ENCODE results near the gene CD244.
"Not testable (repeated sequence)": the region's sequence is repeated elsewhere in the genome, so short reads cannot be mapped to it uniquely, and the experiment has no call there.

CD244 gene

GRCh38 chr1:160901768-160902167 lies 39.1 kb upstream of the CD244 start:
- H3K27me3 ChIP-seq (ENCODE audit: low read depth, low read length), result peaks cover 21% of the 10 kb centered on the region
- no peak overlapping the region for H3K4me3 ChIP-seq (ENCODE audit: low read length)
- H3K27ac ChIP-seq (ENCODE audit: low read length), result no peak overlapping the region
- H3K9me3 ChIP-seq (ENCODE audit: insufficient read depth, low read length), result no peaks in the 10 kb centered on the region; the same call in 1 of the 2 replicates
- H3K36me3 ChIP-seq (replicated peaks; ENCODE audit: low read depth, low read length), result no peaks in the 10 kb centered on the region
- TF ChIP-seq CTCF (IDR thresholded peaks at IDR 0.05; ENCODE audit: low read depth, low read length) (no peak), EZH2phosphoT487 (IDR thresholded peaks at IDR 0.05; ENCODE audit: low read depth) (no peak)
- H3K4me2 ChIP-seq (ENCODE audit: low read length), result no peak overlapping the region
- no peaks in the 10 kb centered on the region for H3K79me2 ChIP-seq (ENCODE audit: low read length)
- no peak overlapping the region for H2AFZ ChIP-seq (ENCODE audit: low read depth, low read length)
- H4K20me1 ChIP-seq (ENCODE audit: insufficient read depth, low read length), result no peaks in the 10 kb centered on the region
- H3K9ac ChIP-seq (ENCODE audit: low read length), result no peak overlapping the region
- no peaks in the 10 kb centered on the region for H3K4me1 ChIP-seq (ENCODE audit: low read length)

GRCh38 chr1:160900683-160901082 lies 38.0 kb upstream of the CD244 start:
- not testable (repeated sequence) for H2AFZ ChIP-seq (ENCODE audit: low read depth, low read length); H3K9me3 ChIP-seq (ENCODE audit: insufficient read depth, low read length); H3K36me3 ChIP-seq (replicated peaks; ENCODE audit: low read depth, low read length); H3K27ac ChIP-seq (ENCODE audit: low read length); H3K4me3 ChIP-seq (ENCODE audit: low read length); H3K79me2 ChIP-seq (ENCODE audit: low read length); H3K4me1 ChIP-seq (ENCODE audit: low read length); H3K9ac ChIP-seq (ENCODE audit: low read length); H4K20me1 ChIP-seq (ENCODE audit: insufficient read depth, low read length); H3K4me2 ChIP-seq (ENCODE audit: low read length)
- H3K27me3 ChIP-seq (ENCODE audit: low read depth, low read length), result peaks cover 21% of the 10 kb centered on the region

- not testable (repeated sequence) for H2AFZ ChIP-seq (ENCODE audit: low read depth, low read length); H3K4me1 ChIP-seq (ENCODE audit: low read length); H3K36me3 ChIP-seq (replicated peaks; ENCODE audit: low read depth, low read length); H3K4me3 ChIP-seq (ENCODE audit: low read length); H3K79me2 ChIP-seq (ENCODE audit: low read length); H3K9me3 ChIP-seq (ENCODE audit: insufficient read depth, low read length); H3K9ac ChIP-seq (ENCODE audit: low read length); H3K27ac ChIP-seq (ENCODE audit: low read length); H3K4me2 ChIP-seq (ENCODE audit: low read length); H3K27me3 ChIP-seq (ENCODE audit: low read depth, low read length); H4K20me1 ChIP-seq (ENCODE audit: insufficient read depth, low read length)
Measured at GRCh38 chr1:160894368-160895135, 31.9 kb upstream of the CD244 start.

- Histone ChIP-seq H3K4me2 (ENCODE audit: low read length) (no peak overlapping the region), H3K27me3 (ENCODE audit: low read depth, low read length) (no peaks in the 10 kb centered on the region; the same call in 1 of the 2 replicates), H3K4me1 (ENCODE audit: low read length) (no peaks in the 10 kb centered on the region), H3K9me3 (ENCODE audit: insufficient read depth, low read length) (no peaks in the 10 kb centered on the region), H3K27ac (ENCODE audit: low read length) (no peak overlapping the region), H3K79me2 (ENCODE audit: low read length) (no peaks in the 10 kb centered on the region), H3K9ac (ENCODE audit: low read length) (no peak overlapping the region), H2AFZ (ENCODE audit: low read depth, low read length) (no peak overlapping the region), H4K20me1 (ENCODE audit: insufficient read depth, low read length) (no peaks in the 10 kb centered on the region), H3K36me3 (replicated peaks; ENCODE audit: low read depth, low read length) (no peaks in the 10 kb centered on the region), H3K4me3 (ENCODE audit: low read length) (no peak overlapping the region)
- TF ChIP-seq EZH2phosphoT487 (IDR thresholded peaks at IDR 0.05; ENCODE audit: low read depth), result no peak
- no peak for TF ChIP-seq CTCF (IDR thresholded peaks at IDR 0.05; ENCODE audit: low read depth, low read length)
Measured at GRCh38 chr1:160891474-160891873, 28.8 kb upstream of the CD244 start.

GRCh38 chr1:160888926-160889325 lies 26.2 kb upstream of the CD244 start:
- H3K4me3 ChIP-seq (ENCODE audit: low read length), result no peak overlapping the region
- no peak overlapping the region for H2AFZ ChIP-seq (ENCODE audit: low read depth, low read length)
- no peak overlapping the region for H3K9ac ChIP-seq (ENCODE audit: low read length)
- H4K20me1 ChIP-seq (ENCODE audit: insufficient read depth, low read length), result no peaks in the 10 kb centered on the region
- H3K4me2 ChIP-seq (ENCODE audit: low read length), result no peak overlapping the region
- no peaks in the 10 kb centered on the region; the same call in 1 of the 2 replicates for H3K27me3 ChIP-seq (ENCODE audit: low read depth, low read length)
- no peaks in the 10 kb centered on the region for H3K79me2 ChIP-seq (ENCODE audit: low read length)
- no peaks in the 10 kb centered on the region for H3K9me3 ChIP-seq (ENCODE audit: insufficient read depth, low read length)
- H3K36me3 ChIP-seq (replicated peaks; ENCODE audit: low read depth, low read length), result no peaks in the 10 kb centered on the region
- H3K27ac ChIP-seq (ENCODE audit: low read length), result no peak overlapping the region
- TF ChIP-seq CTCF (IDR thresholded peaks at IDR 0.05; ENCODE audit: low read depth, low read length), result no peak
- no peak for TF ChIP-seq EZH2phosphoT487 (IDR thresholded peaks at IDR 0.05; ENCODE audit: low read depth)
- H3K4me1 ChIP-seq (ENCODE audit: low read length), result no peaks in the 10 kb centered on the region

Measured in OCI-LY3 (cell line).